ENCODE measurements around the gene PCDH1.
"Not testable (repeated sequence)": the region's sequence is repeated elsewhere in the genome, so short reads cannot be mapped to it uniquely, and the experiment has no call there.

Gene PCDH1

GRCh38 chr5:141878186-141878710 lies at the start of gene PCDH1:
TSS of gene PCDH1 (minus strand) at chr5:141878410. CDS start at chr5:141878262, 148 bp downstream.
- peak in 1 of 2 donors; percentile 30 for DNase-seq

DNA sequence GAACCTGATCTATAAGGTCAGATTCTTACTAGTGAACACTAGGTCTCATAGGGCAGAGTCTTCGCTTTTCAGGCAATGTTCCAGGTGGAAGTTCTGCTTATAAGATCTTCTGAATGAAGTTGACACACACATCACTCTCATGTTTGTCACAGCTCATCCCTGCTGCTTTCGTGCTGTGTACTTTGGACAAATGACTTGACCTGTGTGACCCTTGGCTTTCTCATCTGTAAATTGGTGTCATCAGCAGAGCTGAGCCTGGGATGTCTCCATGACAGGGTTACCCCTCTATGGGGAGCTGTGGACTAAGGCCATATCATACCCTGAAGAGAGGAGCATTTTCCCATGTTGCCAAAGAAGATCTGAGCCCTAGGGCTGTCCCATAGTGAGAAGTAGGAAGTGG lies 48.2 kb upstream of the PCDH1 start:
- no peak for DNase-seq

DNA sequence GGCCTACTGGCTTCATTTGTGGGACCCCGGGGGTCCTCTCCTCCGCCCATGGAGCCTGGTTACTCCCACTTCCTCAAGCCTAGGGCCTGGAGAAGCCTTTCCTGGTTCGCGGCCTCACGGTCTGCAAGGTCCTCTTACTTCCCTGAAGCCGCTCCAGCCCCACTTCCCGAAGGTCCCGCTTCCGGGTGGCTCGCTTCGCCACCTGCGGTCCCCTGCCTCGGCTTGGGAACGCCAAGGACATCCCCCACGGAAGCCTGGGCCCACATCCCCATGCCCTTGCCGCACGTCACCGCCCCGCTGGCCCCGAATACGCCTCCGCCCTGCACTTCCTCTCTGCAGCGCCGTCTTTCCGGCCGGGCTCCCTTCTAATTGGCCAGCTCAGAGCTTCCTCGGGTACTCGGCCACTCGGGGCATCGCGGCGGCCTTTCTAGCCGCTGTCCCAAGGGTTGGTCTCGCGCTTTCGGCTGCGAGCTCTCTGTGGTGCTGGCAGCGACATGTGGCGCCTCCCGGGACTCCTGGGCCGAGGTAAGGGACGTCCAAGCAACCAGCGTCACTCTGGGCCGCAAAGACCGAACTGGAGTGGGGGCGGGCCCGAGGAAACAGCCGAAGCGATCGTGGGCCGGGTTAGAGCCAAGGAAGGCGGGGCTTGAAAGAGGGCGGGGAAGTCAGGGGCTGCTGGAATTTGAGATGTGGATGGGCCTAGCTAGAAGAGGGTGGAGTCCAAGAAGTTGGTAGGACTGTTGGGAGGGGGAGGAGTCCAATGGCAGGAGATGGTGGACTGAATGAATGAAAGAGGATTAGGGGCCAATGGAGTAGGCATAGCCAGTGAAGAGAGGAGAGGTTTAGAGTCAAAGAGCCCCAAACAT lies 45.5 kb upstream of the PCDH1 start, which contains the start of gene DELE1:
TSS of gene DELE1 (plus strand) at position 424 of the 866 bp plus-strand sequence. CDS start at position 495, 71 bp downstream.
- DNase-seq: peak; percentile 90 to 92

- DNase-seq: not testable (repeated sequence)
Observed at GRCh38 chr5:141922827-141923447, 44.7 kb upstream of the PCDH1 start.

DNA sequence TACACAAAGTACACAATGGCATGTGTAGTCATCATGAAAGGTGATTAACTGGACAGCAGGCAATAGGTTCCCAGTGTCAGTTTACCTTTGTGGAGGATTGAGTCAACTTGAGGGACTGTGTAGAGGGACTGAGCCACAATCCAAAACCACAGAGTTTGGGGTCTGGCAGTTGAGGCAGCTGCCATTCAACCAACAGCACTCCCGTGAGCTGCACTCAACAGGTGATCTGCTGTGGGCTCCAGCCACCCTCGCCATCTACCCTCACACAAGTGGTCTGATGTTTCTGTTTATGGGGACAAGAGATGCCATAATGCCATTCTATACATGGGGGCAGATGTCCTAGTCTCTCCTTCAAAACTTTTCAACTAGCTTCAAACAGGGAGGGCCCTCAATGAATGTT lies 42.6 kb upstream of the PCDH1 start:
- DNase-seq: no peak

GRCh38 chr5:141919218-141920119 lies 41.3 kb upstream of the PCDH1 start:
- no peak for DNase-seq

GRCh38 chr5:141917760-141918159 lies 39.5 kb upstream of the PCDH1 start:
- DNase-seq: no peak

DNA sequence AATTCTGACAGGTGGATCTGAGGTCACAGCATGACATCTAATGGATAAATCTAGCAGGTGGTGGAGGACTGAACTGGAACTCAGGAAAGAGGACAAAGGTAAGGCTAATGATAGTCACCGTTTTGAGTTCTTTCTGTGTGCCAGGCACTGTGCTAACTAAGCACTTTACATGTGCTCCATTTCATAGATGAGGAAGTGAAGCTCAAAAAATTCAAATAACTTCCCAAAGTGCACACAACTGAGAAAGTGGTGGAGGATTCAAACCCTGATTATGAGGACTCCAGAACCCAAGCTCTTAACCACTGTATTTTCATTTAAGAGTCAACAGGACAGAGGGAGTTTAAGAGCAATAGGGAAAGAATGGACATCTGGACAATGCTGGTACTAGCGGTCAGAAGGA lies 38.3 kb upstream of the PCDH1 start:
- DNase-seq: no peak

- DNase-seq: no peak
Observed at GRCh38 chr5:141915881-141916336, 37.7 kb upstream of the PCDH1 start.

DNA sequence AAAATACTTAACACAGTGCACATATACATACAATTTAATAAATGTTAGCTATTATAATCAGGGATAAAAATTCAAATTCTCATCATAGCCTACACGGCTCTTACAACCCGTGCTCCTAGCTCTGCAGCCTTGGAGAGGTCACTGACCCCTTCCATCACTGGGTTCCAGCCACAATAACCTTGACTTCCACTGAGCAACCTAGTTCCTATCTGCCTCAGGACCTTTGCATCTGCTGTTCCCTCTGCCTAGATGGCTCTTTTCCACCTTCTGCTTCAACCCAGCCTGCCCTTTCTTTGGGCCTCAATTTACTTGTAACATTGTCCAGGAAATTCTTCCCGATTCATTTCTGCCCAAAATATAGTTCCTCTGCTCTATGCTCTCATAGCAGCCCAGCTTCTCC lies 36.6 kb upstream of the PCDH1 start:
- no peak for DNase-seq

DNA sequence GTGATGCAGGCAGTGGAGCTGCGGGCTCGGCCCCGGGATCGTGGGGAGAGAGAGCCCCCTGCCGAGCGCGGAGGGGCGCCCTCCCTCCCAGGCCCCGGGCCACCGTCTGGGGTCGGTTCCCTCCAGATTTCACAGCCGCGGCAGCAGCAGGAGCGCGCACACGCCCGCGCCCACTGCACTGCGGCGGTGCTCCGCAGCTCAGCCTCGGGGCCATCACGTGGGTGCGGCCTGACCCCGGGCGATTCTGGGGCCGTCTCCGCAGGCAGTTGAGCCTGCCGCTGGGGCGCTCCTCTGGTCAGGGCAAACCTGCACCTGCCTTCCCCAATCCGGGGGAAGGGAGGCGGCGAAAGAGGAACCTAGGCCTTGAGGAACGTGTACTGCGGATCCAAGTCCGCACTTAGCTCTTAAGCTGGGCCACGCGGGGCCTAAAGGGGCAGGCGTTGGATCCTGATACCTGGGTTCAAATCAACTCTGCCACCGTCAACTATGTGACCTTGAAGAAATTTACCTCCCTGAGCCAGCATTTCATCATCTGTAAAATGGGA lies 36.1 kb upstream of the PCDH1 start:
- peak; percentile 8 to 43 for DNase-seq

- DNase-seq: no peak
Observed at GRCh38 chr5:141913560-141914198, 35.5 kb upstream of the PCDH1 start.

DNA sequence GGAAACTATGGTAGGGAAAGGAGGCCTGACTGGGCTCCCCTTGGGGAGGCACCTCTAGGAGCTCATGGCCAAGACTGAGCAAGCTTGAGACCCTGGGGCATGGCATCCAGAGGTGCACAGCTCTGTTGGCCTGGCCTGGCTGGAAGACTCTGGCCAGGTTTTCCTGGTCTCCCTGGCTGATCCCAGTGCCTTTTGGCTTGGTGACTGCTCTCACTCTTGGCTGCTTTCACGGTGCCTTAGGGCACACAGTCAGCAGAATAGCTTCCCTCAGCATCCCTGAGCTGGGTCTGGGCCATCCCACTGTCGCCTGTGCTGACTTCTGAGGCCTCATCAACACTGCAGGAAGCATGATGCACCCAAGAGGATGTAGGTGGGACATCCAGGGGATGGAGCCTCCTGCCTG lies 32.1 kb upstream of the PCDH1 start:
- DNase-seq: no peak

- no peak for DNase-seq
Observed at GRCh38 chr5:141909212-141909611, 31.0 kb upstream of the PCDH1 start.

DNA sequence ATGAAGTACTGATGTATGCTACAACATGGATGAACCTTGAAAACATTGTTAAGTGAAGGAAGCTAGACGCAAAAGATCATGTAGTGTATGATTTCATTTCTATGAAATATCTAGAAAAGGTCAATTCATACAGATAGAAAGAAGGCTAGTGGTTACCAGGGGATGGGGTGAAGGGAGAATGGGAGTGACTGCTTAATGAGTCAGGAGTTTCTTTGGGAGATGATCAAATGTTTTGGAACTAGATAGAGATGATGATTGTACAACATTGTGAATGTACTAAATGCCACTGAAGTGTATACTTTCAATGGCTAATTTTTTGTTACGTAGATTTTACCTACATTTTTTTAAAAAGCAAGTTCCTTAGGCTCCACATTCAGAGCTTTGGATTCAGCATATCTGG lies 30.6 kb upstream of the PCDH1 start:
- DNase-seq: no peak

DNA sequence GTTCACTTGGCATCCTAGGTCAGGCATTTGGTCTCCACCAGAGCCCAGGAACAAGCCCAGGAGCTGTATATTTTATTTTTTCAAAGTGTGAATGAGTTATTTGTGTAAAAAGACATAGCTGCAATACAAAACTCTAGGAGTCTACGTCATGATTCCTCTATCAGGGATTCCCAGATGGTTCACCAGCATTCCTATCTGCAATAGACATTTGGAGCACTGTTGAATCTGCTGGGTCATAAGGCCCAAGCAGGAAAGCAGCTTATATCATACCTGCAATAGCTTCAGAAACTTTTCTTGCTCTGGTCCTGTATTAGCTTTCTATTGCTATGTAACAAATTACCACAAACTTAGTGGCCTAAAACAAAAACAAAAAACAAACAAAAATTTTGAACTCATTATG lies 28.8 kb upstream of the PCDH1 start:
- DNase-seq: no peak

DNA sequence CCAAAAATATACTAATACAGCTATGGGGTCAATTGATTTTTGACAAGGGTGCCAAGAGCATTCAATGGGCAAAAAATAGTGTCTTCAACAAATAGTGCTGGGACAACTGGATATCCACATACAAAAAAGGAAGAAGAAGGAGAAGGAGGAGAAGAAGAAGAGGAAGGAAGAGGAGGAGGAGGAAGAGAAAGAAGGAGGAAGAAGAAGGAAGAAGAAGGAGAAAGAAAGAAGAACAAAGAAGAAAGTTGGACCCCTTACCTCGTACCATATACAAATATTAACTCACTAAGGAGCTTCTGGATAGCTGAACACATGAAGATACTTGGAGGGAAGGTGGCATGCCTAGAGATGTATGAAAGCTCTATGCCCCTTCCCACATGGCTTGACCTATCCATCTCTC lies 28.3 kb upstream of the PCDH1 start:
- DNase-seq: no peak

DNA sequence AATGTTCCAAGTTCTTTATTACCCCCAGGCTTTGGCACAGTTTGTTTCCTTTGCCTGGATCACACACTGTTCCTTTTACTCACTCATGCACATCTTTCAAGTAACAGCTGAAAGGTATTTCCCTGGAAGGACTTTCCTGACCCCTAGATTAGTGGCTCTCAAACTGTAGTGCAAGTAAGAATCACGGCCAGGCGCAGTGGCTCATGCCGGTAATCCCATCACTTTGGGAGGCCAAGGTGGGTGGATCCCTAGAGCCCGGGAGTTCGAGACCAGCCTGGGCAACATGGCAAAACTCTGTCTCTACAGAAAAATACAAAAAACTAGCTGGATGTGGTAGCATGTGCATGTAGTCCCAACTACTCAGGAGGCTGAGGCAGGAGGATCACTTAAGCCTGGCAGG lies 26.3 kb upstream of the PCDH1 start:
- DNase-seq: no peak

- DNase-seq: peak in 1 of 2 donors; percentile 34
Observed at GRCh38 chr5:141903261-141903660, 25.1 kb upstream of the PCDH1 start.

DNA sequence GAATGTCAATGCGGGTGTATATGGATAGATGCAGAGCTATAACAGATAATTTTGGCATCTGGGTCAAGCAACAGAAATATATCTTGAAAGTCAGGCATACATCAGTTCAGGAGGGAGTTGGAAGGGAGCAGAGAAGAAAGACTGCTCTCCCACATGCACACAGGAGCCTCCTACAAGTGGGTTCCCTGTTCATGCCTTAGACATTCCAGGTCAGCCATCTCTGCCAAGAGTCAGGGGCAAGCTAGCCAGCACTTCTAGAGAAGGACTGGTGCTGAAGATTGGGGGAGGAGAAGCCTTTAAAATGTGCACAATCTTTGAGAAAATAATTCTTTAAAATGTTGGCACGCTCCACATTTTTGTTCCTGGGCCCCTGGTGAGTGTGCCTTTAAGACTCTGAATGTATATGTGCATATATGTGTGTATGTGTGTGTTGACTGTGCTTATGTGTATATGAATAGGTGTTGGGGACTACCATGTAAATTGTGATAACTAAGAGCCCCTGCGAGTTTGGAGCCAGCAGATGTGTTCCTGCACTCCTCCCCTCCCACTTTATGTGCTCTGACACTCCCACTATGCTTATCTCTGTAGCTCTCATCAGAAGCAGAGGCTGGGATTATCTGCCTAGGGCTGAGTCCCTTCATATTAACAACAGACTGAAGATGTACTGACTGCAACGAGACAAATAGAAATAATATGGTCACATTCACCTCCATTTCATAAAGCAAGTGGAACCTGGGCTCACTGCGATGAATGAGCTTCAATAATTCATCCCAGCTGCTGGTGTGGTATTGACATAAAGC lies 24.0 kb upstream of the PCDH1 start:
- DNase-seq: no peak

GRCh38 chr5:141898448-141899049 lies 20.3 kb upstream of the PCDH1 start:
- no peak for DNase-seq
